ENCODE data around the gene PDZD11. TPM values are rescaled to one million over a fixed set of nuclear protein-coding genes. Genes with fewer than 3 reads are reported as not detected.
A peak's percentile ranks its signal among the peaks of the same experiment; 100 is the strongest.
"Not testable (repeated sequence)": the region's sequence is repeated elsewhere in the genome, so short reads cannot be mapped to it uniquely, and the experiment has no call there.

Gene PDZD11, protein sequence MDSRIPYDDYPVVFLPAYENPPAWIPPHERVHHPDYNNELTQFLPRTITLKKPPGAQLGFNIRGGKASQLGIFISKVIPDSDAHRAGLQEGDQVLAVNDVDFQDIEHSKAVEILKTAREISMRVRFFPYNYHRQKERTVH
- total RNA-seq: 26.5 TPM

DNA sequence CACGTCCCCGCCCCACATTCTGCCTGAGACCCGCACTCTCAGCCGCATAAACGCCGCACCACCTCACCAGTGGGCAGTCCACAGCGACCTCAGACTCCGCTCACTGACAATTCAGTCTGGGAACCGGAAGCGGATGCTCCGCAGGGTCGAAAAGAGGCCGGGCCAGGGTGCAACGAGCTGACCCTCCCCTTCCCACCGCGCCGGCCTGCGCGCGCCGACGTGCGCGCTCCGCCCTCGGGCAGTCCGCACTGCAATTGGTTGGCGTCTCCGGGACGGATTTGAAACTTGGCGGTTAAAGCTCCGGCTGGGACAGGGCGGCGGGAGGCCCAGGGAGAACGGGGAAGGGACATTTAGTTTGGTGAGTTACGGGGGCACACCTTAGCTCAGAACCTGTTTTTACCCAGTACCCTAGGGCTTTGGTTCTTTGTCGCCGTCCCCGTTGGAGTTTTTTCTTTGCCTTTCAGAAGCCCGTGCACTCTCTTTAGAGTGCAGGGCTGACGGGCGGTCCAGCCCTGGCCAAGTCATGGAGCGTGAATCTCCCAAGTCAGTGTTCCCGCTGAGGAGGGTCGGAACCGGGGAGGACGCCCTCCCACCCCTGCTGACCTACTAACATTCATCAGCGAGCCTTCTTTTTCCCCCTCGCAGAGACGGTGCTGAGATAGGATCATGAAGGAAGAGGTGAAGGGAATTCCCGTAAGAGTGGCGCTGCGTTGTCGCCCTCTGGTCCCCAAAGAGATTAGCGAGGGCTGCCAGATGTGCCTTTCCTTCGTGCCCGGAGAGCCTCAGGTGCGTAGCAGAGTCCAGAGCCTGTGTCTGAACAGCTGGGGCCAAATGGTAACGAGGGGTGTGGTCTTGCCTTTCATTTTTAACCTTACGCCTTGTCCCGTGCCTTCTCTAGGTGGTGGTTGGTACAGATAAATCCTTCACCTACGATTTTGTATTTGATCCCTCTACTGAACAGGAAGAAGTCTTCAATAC, at the start of gene PDZD11, which contains the start of gene KIF4A:
Gene PDZD11 (minus strand): TSS at position 135 of the 978 bp plus-strand sequence. CDS start 586 bp downstream, outside the sequence.
Gene KIF4A (plus strand): TSS at position 312 of the 978 bp plus-strand sequence. CDS start 355 bp downstream, at position 667.
- peak; percentile 53 for DNase-seq

DNA sequence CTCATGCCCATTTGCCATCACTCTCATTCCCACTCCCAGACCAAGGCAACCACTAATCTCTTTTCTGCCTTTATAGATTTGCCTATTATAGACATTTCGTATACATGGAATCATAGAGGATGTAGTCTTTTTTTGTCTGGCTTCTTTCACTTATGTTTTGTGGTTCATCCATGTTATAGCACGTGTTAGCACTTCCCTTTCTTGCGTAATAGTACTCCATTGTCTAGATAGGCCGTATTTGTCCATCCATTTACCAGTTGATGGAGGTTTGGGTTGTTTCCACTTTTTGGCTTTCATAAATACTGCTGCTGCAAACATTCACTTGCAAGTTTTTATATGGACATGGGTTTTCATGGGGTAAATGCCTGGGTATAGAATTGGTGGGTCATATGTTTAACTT, 48.6 kb upstream of the PDZD11 start:
- no peak for DNase-seq

DNA sequence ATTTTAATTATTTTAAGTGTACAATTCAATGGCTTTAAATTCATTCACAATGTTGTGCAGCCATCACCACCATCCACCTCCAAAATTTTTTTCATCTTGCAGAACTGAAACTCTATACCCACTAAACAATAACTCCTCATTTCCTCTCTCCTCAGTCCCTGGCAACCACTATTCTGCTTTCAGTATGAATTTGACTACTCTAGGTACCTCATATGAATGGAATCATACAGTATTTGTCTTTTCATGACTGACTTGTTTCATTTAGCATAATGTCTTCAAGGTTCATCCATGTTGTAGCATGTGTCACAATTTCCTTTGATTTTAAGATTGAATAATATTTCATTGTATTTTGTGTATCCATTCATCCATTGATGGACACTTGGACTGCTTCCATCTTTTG, 47.0 kb upstream of the PDZD11 start:
- DNase-seq: no peak

DNA sequence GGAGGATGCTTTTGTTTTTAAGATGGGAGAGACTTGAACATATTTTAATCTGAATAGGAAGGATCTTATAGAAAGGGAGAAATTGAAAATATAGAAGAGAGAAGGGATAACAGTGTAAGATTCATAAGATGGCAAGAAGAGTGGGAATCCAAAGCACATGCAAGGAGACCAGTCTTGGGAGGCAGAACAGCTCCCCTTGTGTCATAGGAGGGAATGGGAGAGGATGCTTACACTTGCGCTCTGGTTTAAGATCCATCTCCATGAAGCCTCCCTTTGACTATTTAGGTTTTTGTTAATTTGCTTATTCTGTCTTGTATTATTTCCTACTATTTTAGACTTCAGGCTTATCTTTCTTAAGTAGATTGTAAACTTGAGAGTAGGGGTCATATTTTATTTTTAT, 42.9 kb upstream of the PDZD11 start:
- DNase-seq: no peak

DNA sequence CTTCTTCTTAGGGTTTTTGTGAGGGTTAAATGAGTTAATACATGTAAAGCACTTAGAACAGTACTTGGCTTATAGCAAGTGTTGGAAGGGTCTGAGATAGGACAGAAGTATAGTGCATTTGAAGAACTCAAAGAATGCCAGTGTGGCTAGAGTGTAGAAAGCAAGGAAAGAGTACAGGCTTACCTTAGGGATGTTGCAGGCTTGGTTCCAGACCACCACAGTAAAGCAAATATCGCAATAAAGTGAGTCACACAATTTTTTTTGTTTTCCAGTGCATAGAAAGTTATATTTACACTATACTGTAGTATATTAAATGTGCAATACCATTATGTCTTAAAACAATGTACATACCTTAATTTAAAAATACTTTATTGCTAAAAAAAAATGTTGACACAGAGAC, 41.4 kb upstream of the PDZD11 start:
- DNase-seq: no peak

DNA sequence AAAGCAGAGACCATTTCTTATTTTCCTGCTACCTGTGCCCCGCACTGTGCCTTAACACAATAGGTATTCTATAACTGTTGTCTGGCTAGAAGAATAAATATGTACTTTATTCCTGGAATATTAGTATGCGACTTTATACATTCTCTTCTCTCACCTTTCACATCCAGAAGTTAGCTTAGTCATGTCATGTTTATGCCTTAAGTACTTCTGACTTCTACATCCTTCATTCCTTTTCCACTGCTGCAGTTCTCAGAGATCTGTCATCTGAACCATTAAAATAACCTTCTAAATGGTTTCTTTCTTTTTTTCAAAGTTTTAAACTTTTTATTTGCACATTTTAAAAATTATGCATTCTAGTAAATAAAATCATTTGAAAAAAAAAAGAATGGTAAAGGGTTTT, 34.6 kb upstream of the PDZD11 start:
- DNase-seq: no peak

DNA sequence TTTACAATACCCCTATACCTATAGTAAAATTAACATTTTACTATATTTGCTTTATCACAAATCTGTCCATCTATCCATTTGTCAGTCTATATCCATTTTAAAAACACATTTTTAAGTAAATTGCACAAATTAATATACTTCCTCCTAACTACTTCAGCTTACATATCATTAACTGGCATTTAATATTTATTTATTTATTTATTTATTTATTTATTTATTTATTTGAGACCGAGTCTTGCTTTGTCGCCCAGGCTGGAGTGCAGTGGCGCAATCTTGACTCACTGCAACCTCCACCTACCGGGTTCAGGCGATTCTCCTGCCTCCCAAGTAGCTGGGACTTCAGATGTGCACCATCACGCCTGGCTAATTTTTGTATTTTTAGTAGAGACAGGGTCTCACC, 33.9 kb upstream of the PDZD11 start:
- DNase-seq: not testable (repeated sequence)

DNA sequence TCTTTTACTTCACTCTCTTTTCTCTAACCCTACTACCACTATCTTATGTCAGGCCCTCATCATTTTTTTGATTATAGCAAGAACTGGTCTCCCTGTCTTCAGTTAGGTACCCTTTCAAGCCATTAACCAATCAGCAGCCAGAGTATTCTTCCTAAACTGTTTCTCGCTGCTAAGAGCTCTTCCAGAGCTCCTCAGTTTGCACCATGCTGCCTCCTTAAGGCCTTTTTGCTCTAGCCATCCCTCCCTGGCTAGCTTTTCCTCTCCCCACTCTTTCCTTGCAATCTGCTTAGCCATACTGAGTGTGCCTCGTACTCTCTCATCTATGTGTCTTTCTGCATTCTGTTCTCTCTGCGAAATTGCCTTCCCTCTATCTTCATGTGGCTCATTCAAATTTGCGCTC, 33.1 kb upstream of the PDZD11 start:
- DNase-seq: no peak

DNA sequence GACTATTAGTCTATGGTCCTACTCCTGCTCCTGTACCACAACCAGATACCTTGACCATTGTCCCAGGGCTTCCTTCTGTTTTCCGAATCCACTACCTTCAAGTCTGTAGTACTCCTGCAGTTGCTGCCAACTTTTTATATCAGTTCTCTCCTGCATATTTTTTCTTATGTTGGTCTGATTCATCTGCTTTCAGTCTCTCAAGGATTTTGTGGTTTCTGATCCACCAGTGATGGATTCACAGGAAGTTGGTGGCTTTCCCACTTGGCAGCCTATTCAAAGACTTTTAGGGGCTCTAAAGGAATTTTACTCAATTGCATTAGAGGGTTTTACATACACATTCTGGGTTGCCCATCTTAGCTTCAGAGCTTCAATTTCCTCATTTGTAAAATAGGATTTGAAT, 23.8 kb upstream of the PDZD11 start:
- DNase-seq: no peak

DNA sequence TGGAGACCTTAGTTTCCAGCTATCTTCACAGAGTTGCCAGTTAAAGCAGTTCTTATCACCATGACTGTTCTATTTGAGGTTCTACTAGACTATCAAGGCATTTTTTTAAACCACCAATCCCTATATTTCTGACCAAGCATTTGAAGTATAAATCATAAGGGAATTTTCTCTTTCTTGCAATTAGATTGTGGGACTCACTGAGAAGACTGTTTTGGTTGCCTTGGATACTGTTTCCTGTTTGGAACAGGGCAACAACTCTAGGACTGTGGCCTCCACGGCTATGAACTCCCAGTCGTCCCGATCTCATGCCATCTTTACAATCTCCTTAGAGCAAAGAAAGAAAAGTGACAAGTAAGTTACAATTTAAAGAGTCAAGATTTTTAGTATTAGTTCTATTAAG, 12.0 kb upstream of the PDZD11 start:
- no peak for DNase-seq

DNA sequence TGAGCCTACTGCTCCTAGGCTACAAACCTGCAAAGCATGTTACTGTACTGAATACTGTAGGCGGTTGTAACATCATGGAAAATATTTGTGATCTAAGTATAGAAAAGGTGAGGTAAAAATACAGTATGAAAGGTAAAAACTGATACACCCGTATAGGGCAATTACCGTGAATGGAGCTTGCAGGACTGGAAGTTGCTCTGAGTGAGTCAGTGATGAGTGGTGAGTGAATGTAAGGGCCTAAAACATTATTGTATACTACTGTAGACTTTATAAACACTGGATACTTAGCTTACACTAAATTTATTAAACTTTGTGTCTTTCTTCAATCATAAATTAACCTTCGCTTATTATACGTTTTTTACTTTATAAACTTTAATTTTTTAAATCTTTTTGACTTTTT, 3.9 kb upstream of the PDZD11 start:
- no peak for DNase-seq

DNA sequence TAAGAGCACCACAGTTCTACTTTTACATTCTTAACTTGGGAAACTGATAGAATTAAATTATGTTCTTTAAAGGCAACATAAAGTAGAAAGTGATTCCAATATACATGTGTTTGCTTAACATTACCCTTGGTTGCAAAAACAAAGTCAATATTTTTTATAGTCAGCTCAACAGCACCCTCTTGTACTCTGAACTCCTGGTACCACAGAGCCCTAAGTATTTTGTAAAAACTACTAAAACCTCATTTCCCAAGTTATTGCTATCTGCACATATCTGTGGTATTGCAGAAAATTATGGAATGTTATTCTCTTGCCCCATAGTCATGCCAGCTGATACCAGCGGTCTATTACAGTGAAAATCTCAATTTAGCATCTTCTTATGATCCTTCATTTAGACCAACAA, 3.1 kb upstream of the PDZD11 start:
- DNase-seq: no peak

DNA sequence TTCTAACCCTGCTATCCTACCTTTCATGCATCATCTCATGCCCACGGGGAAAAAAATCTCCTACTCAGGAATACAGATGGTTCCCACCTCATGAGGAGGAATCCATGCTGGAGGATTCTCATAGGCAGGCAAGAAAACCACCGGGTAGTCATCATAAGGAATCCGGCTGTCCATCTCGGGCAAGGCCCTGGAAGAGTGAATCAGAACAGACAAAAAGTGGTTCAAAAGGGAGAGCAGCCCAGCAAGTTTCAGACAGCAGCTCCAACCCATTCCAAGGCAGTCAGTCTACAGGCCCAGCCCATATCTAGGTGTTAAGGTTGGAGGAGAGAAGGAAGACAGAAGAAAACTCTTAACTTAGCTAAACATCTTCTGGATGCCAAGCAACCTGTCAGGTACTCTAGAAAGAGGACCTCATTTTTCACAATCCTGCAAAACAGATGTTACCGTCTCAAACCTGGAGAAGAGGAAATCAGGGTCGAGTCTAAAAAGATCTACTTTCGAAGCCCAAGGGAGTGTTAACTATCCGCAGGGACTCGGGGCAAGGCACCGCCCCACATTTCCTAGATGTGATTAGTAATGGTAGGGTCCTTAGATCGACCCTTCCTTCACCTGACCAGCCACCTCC, 447 bp downstream of the PDZD11 start:
- DNase-seq: no peak

DNA sequence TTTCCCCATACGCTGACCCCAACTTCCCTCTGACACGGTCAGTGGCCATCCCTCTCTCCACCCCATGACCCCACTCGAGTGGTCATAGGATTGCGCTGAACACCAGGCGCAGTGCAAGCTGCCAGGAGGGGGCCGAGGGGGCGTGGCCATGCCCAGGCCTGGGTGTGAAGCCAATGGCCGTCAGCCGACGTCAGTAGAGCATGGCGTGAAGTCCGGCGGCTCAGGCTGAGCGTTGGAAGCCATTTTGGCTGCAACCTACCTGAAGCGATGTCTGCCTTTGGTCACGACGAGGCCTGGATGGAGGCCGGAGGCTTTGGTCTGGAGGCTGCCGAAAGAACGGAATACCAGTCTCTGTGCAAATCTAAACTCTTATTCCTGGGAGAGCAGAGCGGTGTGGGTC, 7.8 kb downstream of the PDZD11 start, which contains the start of gene RAB41:
Gene RAB41 (plus strand): TSS at position 222 of the 400 bp plus-strand sequence. CDS start 46 bp downstream, at position 268.
- no peak for DNase-seq

DNA sequence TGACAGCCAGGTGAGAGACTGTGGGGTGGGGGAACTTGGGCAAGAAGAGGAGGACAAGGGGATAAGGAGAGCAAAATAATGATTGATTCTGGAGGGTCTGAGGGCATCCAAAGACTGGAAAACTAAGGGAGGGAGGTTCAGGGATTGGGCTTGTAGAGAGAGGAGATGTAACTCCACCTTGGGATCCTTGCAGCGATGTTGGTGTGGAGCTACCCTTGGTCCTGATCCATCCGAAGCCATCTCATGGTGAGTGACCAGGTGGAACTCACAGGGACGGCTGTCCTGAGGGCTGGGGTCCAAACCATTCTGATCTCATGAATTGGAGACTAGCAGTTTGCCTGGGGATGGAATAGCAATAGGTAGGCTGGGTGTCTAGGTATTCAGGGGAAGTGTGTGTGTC, 9.2 kb downstream of the PDZD11 start:
- no peak for DNase-seq

DNA sequence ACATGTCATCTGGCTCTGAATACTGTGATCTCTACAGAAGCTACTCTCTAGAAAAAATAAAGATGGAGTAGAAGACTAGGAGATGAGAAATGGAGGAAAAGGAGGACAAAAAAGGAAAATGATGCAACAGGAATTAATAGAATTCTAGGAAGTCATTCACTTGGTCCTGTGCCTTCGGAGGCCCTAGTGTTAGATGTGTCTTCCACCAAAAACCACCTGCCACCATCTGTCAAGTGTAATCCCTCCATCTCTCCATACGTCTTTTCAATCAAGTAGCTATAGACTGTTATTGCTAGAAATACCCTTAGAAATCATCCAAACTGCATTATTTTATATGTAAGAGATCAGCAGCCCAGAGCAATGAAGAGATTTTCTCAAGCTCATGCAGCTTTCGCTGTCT, 10.6 kb downstream of the PDZD11 start:
- DNase-seq: no peak

DNA sequence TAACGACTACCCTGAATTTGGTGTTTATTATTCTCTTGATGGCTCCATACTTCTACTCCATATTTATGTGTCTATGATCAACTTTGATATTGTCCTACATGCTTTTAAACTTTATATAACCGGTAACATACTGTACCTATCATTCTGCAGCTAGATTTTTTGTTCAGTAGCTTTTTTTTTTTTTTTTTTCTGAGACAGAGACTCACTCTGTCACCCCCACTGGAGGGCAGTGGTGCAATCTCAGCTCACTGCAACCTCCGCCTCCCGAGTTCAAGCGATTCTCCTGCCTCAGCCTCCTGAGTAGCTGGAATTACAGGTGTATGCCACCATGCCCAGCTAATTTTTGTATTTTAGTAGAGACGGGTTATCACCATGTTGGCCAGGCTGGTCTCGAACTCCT, 15.7 kb downstream of the PDZD11 start:
- not testable (repeated sequence) for DNase-seq

DNA sequence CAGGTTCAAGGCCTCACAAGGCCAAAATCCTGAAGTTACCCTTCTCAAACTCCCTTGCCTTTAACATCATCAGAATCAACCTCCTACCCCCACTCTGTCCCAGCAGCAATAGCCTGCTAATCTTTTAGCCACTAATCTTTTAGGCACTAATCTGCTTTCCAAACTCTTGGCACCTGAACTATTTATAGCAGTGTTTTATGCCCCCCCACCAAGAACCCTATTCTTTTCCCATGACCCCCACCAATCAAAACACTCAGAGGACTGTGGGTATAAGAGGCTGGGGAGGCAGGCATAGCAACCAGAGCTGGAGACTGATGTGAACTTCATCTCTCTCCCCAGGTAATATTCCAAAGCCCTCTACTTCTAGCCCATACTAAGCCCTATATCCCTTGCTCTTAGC, 21.7 kb downstream of the PDZD11 start, which contains the start of gene ARR3:
Gene ARR3 (plus strand): TSS at position 301 of the 400 bp plus-strand sequence. CDS start 1,052 bp downstream, outside the sequence.
- no peak for DNase-seq

DNA sequence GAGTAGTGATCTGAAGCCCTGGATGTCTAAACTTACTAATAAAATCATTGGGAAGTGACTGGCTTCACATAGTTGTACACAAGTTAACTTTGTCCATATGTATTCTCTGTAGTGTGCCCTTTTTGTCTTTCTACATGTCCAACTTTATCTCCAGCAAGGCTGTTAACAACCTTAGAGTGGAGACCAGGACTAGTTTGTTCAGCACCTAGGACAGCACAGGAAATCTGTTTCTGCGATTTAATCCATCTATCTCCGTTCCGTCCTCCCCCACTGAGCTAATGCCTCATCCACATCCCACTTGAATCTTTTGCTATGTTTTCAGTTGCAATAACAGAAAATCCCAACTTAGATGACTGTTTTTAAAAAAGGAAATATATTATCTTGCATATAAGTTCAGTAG, 24.9 kb downstream of the PDZD11 start:
- no peak for DNase-seq

DNA sequence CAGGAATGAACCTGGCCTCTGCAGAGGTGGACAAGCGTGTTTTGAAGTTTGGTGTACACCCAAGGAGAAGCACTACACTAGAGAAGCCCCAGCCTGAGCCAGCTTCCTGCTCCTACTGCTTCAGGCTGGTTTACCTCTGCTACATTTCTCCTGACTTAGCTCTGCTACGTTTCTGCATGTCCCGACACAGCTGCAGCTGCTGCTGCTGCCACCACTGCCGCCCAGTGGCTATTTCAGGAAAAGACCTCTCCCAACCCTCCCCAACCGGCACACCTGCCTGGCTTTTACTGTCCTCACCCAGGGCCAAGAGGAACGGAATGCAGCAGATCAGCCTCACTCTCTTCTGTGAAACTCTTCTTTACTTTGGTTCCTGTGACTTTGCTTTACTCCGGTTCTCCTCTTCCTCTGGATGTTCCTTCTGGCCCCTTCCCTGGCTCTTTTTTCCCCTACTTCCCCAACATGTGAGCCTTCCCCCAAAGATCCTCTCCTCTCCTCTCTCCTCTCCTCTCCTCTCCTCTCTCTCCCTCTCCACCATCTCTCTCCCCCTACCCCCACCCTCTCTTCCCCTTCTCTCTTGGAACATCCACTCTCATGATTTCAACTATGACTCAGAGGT, 26.7 kb downstream of the PDZD11 start:
- no peak for DNase-seq

DNA sequence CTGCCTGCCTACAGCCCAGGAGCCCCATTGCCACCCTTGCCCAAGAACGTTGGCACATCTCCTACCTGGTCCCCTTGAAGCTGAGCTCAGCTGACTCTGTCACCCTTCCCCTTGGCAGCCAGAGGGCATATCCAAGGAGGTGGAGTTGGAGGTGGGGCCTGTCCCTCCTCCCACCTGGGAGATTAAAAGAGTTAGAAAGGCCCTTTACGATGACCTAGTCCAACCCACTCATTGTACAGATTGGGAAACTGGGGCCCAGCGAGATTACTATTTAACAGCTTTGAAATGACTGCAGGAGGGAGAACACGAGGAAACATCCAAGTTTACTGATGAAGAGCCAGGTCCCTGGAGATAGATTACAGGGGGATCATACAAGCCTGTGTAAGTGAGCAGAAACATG, 29.6 kb downstream of the PDZD11 start, which contains the start of gene P2RY4:
Gene P2RY4 (minus strand): TSS at position 101 of the 400 bp plus-strand sequence. CDS start 580 bp downstream, outside the sequence.
- no peak for DNase-seq

Measured in occipital lobe (tissue), 2 donors.